ENCODE results near the gene LHFPL2. TPM values are rescaled to one million over a fixed set of nuclear protein-coding genes. Genes with fewer than 3 reads are reported as not detected.
A peak's percentile ranks its signal among the peaks of the same experiment; 100 is the strongest.
"Not testable (repeated sequence)": the region's sequence is repeated elsewhere in the genome, so short reads cannot be mapped to it uniquely, and the experiment has no call there.

LHFPL2 gene
- total RNA-seq, 1 donor from 2014 or later: 14.4 TPM

DNA sequence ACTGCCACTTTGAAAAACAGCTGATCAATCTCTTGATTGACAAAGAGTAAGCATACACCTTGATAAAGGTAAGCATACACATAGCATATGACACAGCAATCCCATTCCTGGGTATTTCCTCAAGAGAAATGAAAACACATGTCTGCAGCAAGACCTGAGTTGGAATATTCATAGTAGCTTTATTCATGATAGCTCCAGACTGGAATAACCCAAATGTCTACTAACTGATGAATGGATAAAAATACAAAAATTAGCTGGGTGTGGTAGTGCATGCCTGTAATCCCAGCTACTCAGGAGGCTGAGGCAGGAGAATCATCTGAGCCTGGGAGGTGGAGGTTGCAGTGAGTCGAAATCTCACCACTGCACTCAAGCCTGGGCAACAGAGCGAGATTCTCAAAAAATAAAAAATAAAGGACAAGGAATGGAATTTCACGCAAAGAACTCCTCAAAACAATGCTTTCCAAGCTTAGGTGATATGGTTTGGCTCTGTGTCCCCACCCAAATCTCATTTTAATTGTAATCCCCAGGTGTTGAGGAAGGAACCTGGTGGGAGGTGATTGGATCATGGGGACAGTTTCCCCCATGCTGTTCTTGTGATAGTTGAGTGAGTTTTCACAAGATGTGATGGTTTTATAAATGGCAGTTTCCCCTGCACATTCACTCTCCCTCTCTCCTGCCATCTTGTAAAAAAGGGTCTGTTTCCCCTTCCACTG is 41.1 kb upstream of the LHFPL2 start:
- DNase-seq (ENCODE audit: low read depth): no peak
- H3K4me3 ChIP-seq (ENCODE audit: low read depth, low read length): no peak overlapping the region
- TF ChIP-seq, protein P1, sequence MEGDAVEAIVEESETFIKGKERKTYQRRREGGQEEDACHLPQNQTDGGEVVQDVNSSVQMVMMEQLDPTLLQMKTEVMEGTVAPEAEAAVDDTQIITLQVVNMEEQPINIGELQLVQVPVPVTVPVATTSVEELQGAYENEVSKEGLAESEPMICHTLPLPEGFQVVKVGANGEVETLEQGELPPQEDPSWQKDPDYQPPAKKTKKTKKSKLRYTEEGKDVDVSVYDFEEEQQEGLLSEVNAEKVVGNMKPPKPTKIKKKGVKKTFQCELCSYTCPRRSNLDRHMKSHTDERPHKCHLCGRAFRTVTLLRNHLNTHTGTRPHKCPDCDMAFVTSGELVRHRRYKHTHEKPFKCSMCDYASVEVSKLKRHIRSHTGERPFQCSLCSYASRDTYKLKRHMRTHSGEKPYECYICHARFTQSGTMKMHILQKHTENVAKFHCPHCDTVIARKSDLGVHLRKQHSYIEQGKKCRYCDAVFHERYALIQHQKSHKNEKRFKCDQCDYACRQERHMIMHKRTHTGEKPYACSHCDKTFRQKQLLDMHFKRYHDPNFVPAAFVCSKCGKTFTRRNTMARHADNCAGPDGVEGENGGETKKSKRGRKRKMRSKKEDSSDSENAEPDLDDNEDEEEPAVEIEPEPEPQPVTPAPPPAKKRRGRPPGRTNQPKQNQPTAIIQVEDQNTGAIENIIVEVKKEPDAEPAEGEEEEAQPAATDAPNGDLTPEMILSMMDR (conservative IDR thresholded peaks at IDR 0.05; ENCODE audit: low read depth, low read length): no peak

DNA sequence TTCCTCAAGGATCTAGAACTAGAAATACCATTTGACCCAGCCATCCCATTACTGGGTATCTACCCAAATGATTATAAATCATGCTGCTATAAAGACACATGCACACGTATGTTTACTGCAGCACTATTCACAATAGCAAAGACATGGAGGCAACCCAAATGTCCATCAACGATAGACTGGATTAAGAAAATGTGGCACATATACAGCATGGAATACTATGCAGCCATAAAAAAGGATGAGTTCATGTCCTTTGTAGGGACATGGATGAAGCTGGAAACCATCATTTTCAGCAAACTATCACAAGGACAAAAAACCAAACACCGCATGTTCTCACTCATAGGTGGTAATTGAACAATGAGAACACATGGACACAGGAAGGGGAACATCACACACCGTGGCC is 38.9 kb upstream of the LHFPL2 start:
- DNase-seq (ENCODE audit: low read depth); H3K4me3 ChIP-seq (ENCODE audit: low read depth, low read length): not testable (repeated sequence)

DNA sequence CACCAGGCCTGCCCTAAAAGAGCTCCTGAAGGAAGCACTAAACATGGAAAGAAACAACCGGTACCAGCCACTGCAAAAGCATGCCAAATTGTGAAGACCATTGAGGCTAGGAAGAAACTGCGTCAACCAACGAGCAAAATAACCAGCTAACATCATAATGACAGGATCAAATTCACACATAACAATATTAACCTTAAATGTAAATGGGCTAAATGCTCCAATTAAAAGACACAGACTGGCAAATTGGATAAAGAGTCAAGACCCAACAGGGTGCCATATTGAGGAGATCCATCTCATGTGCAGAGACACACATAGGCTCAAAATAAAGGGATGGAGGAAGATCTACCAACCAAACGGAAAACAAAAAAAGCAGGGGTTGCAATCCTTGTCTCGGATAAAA is 35.3 kb upstream of the LHFPL2 start:
- DNase-seq (ENCODE audit: low read depth); H3K4me3 ChIP-seq (ENCODE audit: low read depth, low read length): not testable (repeated sequence)

DNA sequence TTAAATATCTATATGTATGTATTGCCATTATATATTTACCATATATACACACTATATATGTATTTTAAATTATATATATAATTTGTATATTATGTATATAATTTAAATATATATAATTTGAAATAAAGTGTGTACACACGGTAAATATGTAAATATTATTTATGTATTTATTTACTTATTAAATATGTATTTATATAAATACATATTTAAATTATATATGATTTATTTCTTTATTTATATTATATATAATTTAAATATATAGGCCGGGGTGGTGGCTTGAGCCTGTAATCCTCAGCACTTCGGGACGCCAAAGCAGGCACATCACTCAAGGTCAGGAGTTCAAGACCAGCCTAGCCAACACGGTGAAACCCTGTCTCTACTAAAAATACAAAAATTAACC is 31.3 kb upstream of the LHFPL2 start:
- DNase-seq (ENCODE audit: low read depth): no peak
- H3K4me3 ChIP-seq (ENCODE audit: low read depth, low read length): no peak overlapping the region
- TF ChIP-seq, protein P1 (conservative IDR thresholded peaks at IDR 0.05; ENCODE audit: low read depth, low read length): no peak

DNA sequence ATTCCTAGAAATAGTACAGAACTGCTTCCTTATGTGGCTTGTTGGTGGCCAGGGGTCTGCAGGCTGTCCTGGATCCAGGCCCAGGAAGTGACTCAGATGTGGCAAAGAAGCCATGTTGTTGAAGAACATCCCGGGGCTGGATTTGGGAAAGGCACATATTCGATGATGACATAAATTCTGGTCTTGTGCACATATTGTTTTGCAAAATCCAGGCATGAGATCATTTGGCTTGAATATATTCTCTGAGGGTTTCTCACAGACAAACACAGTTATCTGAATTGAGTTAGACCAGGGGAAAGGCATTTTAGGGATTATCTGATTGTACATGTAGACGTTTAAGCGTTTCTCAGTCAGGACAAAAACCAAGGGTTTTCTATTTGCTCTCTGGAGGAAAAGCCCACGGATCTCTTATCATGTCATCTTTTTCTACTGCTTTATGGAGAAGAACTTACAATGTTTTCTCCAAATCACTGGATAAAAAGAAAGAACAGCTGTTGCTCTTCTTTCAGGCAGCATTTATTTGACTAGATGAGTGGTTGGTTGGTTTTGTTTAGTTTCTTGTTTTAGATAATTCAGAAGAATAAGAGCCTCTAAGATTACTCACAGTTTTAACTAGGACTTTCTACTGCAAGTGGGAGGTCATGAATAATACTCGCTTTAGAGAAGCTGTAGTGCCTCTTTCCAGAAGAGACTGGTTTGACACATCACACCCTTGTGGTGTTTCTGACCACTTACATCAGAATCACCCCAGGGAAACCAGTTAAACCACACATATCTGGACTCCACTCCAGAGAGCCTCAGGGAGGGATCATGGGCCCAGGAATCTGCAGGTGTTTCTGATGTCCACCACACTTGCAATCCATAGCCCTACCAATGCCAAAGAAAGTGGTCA is 29.5 kb upstream of the LHFPL2 start:
- no peak overlapping the region for H3K4me3 ChIP-seq (ENCODE audit: low read depth, low read length)
- TF ChIP-seq, protein P1 (conservative IDR thresholded peaks at IDR 0.05; ENCODE audit: low read depth, low read length): peak; percentile 29
- peak; percentile 22 for DNase-seq (ENCODE audit: low read depth)

DNA sequence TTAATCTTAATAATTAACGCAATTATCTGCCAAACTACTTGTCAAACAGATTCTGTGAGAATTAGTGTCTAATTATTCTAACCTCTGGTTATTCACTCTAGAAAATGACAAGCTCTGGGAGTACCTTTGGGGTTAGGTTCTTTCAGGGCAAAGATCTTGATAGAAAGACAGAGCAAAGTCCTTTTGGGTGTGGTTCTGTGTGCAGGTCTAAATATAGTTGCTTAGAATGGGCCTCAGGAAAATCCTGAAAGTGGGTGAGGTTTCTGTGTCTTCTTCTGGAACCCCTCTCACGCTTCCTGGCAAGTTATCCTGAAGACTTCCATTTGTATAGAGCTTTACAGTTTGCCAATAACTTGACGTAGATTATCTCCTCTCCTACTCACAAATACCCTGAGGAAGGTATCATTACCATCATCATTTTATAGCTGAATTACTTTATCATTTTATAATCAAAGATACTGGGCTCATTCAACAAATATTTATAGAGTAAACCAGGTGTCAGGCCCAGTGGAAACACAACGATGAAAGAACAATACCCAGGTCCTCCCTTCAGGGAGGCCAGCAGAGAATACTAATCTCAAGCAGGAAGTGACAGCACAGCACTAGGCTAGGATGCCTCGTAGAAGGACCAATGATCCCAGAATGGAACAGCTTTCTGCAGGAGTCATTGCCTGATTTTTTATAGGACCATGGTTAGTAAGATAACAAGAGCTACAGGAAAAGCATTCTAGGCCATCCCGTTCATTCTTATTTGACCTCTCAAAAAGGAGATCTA is 27.6 kb upstream of the LHFPL2 start:
- DNase-seq (ENCODE audit: low read depth): no peak
- no peak overlapping the region for H3K4me3 ChIP-seq (ENCODE audit: low read depth, low read length)
- TF ChIP-seq, protein P1 (conservative IDR thresholded peaks at IDR 0.05; ENCODE audit: low read depth, low read length): no peak

DNA sequence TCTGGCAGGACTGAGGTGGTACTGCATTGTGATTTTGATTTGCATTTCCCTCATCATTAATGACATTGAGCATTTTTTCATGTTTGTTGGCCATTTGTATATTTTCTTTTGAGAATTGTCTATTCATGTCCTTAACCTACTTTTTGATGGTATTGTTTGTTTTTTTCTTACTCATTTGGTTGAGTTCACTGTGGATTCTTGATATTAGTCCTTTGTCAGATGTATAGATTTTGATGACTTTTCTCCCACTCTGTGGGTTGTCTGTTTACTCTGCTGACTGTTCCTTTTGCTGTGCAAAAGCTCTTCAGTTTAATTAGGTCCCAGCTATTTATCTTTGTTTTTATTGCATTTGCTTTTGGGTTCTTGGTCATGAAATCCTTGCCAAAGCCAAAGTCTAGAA is 25.3 kb upstream of the LHFPL2 start:
- H3K4me3 ChIP-seq (ENCODE audit: low read depth, low read length); DNase-seq (ENCODE audit: low read depth): not testable (repeated sequence)

DNA sequence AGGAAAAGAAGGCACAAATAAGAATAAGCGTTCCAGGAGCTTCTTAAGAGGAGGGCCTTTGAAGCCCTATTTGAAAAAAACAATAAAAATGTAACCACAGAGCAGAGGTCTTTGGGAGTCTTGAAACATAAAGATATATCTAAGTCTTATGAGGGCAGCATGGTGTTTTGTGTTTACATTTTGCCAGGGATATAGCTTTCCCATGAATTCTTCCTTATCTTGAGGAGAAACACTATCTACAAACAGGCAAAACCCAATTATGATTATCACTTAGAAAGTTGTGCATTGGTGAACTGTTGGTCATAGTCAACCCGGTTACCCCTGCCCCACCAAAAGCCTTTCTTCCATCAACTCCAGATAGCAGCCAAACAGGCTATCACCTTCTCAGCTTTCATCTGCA is 23.6 kb upstream of the LHFPL2 start:
- DNase-seq (ENCODE audit: low read depth): no peak
- TF ChIP-seq, protein P1 (conservative IDR thresholded peaks at IDR 0.05; ENCODE audit: low read depth, low read length): no peak
- H3K4me3 ChIP-seq (ENCODE audit: low read depth, low read length): no peak overlapping the region

Measured in epithelial cell of proximal tubule (primary cell).